MCF 10A (cell line): ENCODE measurements around the gene PDE3A. TPM values are rescaled to one million over a fixed set of nuclear protein-coding genes. Genes with fewer than 3 reads are reported as not detected.
"Not testable (repeated sequence)": the region's sequence is repeated elsewhere in the genome, so short reads cannot be mapped to it uniquely, and the experiment has no call there.

Source experiments
- BruUV-seq: library from RNA; stranded (reverse); fragments of 400-500 nt; replicated peaks from 2 replicates; lab custom pipeline; 2021; lab: Mats Ljungman, UMichigan
- CTCF ChIA-PET: fragments of 300-600 bp; sonication (Branson Sonifier 250); formaldehyde crosslinking; extraction: SDS; loops from one replicate; lab custom pipeline; 2021; ENCODE audit warnings: antibody characterized with exemption, inconsistent platforms; lab: Yijun Ruan, JAX
- POLR2A ChIA-PET: fragments of 300-600, 350-650 bp; sonication (Branson Sonifier 250); formaldehyde crosslinking; extraction: SDS; loops from one replicate; lab custom pipeline; 2020; ENCODE audit warnings: antibody characterized with exemption, inconsistent platforms; lab: Yijun Ruan, JAX
- DNase-seq: peaks from one replicate; pipeline ENCODE4 v3.0.0-alpha.2; 2018; ENCODE audit not compliant: unreplicated experiment
- H3K27ac Mint-ChIP-seq: one replicate; pipeline ENCODE4 v1.8.0; 2022; ENCODE audit warnings: mild to moderate bottlenecking, low read depth, mixed read lengths; ENCODE audit not compliant: unreplicated experiment
- H3K27me3 Mint-ChIP-seq: one replicate; pipeline ENCODE4 v1.8.0; 2022; ENCODE audit warnings: mixed read lengths; ENCODE audit not compliant: insufficient read depth, unreplicated experiment
- H3K36me3 Mint-ChIP-seq: one replicate; pipeline ENCODE4 v1.8.0; 2022; ENCODE audit warnings: mild to moderate bottlenecking, moderate library complexity, mixed read lengths; ENCODE audit not compliant: insufficient read depth, unreplicated experiment
- H3K4me1 Mint-ChIP-seq: one replicate; pipeline ENCODE4 v1.8.0; 2022; ENCODE audit warnings: mixed read lengths; ENCODE audit not compliant: insufficient read depth, unreplicated experiment
- H3K4me3 Mint-ChIP-seq: one replicate; pipeline ENCODE4 v1.8.0; 2022; ENCODE audit warnings: mild to moderate bottlenecking, moderate library complexity, mixed read lengths; ENCODE audit not compliant: unreplicated experiment
- H3K9me3 Mint-ChIP-seq: one replicate; pipeline ENCODE4 v1.8.0; 2022; ENCODE audit warnings: mixed read lengths; ENCODE audit not compliant: unreplicated experiment
- CTCF ChIP-seq: fragments of 200-600 bp; IDR thresholded peaks from one replicate; pipeline ENCODE4 v1.8.0; 2022; ENCODE audit warnings: antibody characterized with exemption, mild to moderate bottlenecking; ENCODE audit not compliant: unreplicated experiment
- intact Hi-C: fragments of 100-400 bp; cut with micrococcal nuclease; formaldehyde crosslinking; loops from 2 replicates; pipeline ENCODE4 v1.14.1; 2022
- total RNA-seq: library from RNA; stranded (reverse); gene quantifications from 2 replicates; pipeline ENCODE4 v1.2.3, GENCODE V29; 2022

The PDE3A gene
- total RNA-seq, 1 experiment from 2014 or later: not detected

DNA sequence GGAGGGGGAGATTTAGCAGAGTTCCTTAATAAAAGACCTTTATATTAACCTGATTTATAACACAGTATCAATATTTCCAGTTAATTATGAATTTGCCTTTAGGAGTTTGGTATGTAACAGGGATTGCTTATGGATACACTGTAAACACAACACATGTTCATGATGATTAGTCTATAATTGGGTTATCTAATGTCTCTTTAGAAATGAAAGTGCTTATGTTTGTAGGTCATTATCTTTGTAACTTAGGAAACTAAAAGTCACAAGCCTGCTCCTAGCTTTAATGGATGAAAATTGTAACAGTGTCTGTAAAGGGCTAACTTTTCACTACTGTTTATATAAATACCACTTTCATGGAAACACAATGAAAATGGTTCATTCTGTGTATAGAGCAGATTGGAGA is 9.4 kb downstream of the PDE3A start:
- peaks cover 82% of the 10 kb centered on the region for H3K27me3 Mint-ChIP-seq
- no peaks in the 10 kb centered on the region for H3K36me3 Mint-ChIP-seq
- ChIA-PET CTCF (interaction anchor here (0.7 to 1.3 kb wide), 3 partner anchors 9 to 691 kb away, joined by 3 to 6 read pairs (median 3); no protein-coding TSS in a partner anchor), POLR2A (no interaction called here)
- H3K27ac Mint-ChIP-seq: no peak overlapping the region
- intact Hi-C loops: loop anchor here (1.0 to 5.0 kb wide), 3 partner anchors 462 to 640 kb away; no protein-coding TSS in a partner anchor
- H3K4me1 Mint-ChIP-seq: no peaks in the 10 kb centered on the region
- no peaks in the 10 kb centered on the region for H3K9me3 Mint-ChIP-seq
- BruUV-seq: no TSS peak
- DNase-seq: no peak
- no peak for TF ChIP-seq CTCF
- H3K4me3 Mint-ChIP-seq: no peak overlapping the region

GRCh38 chr12:20382117-20382516 is 13.8 kb downstream of the PDE3A start:
- peaks cover 58% of the 10 kb centered on the region for H3K27me3 Mint-ChIP-seq
- no peaks in the 10 kb centered on the region for H3K36me3 Mint-ChIP-seq
- no TSS peak for BruUV-seq
- H3K4me3 Mint-ChIP-seq: no peak overlapping the region
- TF ChIP-seq CTCF: no peak
- H3K4me1 Mint-ChIP-seq: no peaks in the 10 kb centered on the region
- intact Hi-C loops: no loop called here
- no peak for DNase-seq
- no peaks in the 10 kb centered on the region for H3K9me3 Mint-ChIP-seq
- CTCF ChIA-PET: no interaction called here
- H3K27ac Mint-ChIP-seq: no peak overlapping the region
- POLR2A ChIA-PET: interaction anchor here (0.6 to 1.2 kb wide), 2 partner anchors 9 to 220 kb away, joined by 3 to 4 read pairs; no protein-coding TSS in a partner anchor

- TF ChIP-seq CTCF: no peak
- Mint-ChIP-seq H3K27me3 (peaks cover 53% of the 10 kb centered on the region), H3K4me3 (no peak overlapping the region), H3K36me3 (no peaks in the 10 kb centered on the region), H3K27ac (no peak overlapping the region), H3K4me1 (no peaks in the 10 kb centered on the region), H3K9me3 (no peaks in the 10 kb centered on the region)
- ChIA-PET CTCF (no interaction called here), POLR2A (no interaction called here)
- DNase-seq: no peak
- intact Hi-C loops: no loop called here
- no TSS peak for BruUV-seq
These were observed 15.3 kb downstream of the PDE3A start for GRCh38 chr12:20383612-20384011.

DNA sequence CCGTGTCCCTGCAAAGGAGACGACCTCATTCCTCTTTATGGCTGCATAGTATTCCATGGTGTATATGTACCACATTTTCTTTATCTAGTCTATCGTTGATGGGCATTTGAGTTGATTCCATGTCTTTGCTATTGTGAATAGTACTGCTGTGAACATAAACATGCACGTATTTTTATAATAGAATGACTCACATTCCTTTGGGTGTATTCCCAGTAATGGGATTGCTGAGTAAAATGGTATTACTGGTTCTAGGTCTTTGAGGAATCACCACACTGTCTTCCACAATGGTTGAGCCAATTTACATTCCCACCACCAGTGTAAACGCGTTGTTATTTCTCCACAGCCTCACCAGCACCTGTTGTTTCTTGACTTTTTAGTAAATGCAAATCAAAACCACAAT is 16.5 kb downstream of the PDE3A start:
- CTCF ChIA-PET, BruUV-seq, H3K4me1 Mint-ChIP-seq, H3K36me3 Mint-ChIP-seq, DNase-seq, H3K9me3 Mint-ChIP-seq, POLR2A ChIA-PET, H3K4me3 Mint-ChIP-seq, H3K27ac Mint-ChIP-seq, intact Hi-C loops: not testable (repeated sequence)
- peaks cover 50% of the 10 kb centered on the region for H3K27me3 Mint-ChIP-seq

- POLR2A ChIA-PET: interaction anchor here (1.1 kb wide), 1 partner anchor 9 kb away, joined by 4 read pairs; no protein-coding TSS in a partner anchor
- DNase-seq: no peak
These were observed 22.5 kb downstream of the PDE3A start for GRCh38 chr12:20390846-20391245.

More at GRCh38 chr12:20390846-20391245, 22.5 kb downstream of the PDE3A start:
- no peak overlapping the region for H3K27ac Mint-ChIP-seq
- no peak overlapping the region for H3K4me3 Mint-ChIP-seq
- intact Hi-C loops: no loop called here
- no peaks in the 10 kb centered on the region for H3K9me3 Mint-ChIP-seq
- CTCF ChIA-PET: interaction anchor here (0.6 to 0.9 kb wide), 2 partner anchors 10 to 551 kb away, joined by 3 read pairs; no protein-coding TSS in a partner anchor
- no peaks in the 10 kb centered on the region for H3K4me1 Mint-ChIP-seq
- H3K36me3 Mint-ChIP-seq: no peaks in the 10 kb centered on the region
- no TSS peak for BruUV-seq
- peaks cover 45% of the 10 kb centered on the region for H3K27me3 Mint-ChIP-seq
- TF ChIP-seq CTCF: no peak
